Measurements from ENCODE around the gene SMARCA4.
"Not testable (repeated sequence)": the region's sequence is repeated elsewhere in the genome, so short reads cannot be mapped to it uniquely, and the experiment has no call there.

SMARCA4 gene

GRCh38 chr19:11087870-11088505, 127.2 kb downstream of the SMARCA4 start:
- no peak for TF ChIP-seq CTCF (conservative IDR thresholded peaks at IDR 0.05; ENCODE audit: low read depth, low read length)
- no peak for DNase-seq (ENCODE audit: low read depth)
- no peak overlapping the region for H3K4me3 ChIP-seq (ENCODE audit: low read length)

- no peak for TF ChIP-seq CTCF (conservative IDR thresholded peaks at IDR 0.05; ENCODE audit: low read depth, low read length)
- H3K4me3 ChIP-seq (ENCODE audit: low read length): peak overlapping the region; percentile 92
- DNase-seq (ENCODE audit: low read depth): no peak
Observed at GRCh38 chr19:11088506-11089253, 127.8 kb downstream of the SMARCA4 start.

- TF ChIP-seq CTCF (conservative IDR thresholded peaks at IDR 0.05; ENCODE audit: low read depth, low read length): no peak
- peak within 1 kb of the TSS; percentile 92 for H3K4me3 ChIP-seq (ENCODE audit: low read length)
- peak; percentile 91 for DNase-seq (ENCODE audit: low read depth)
Observed at GRCh38 chr19:11089254-11090013, 128.6 kb downstream of the SMARCA4 start, which contains the start of gene LDLR. LDLR (plus strand) TSS chr19:11089463; CDS start chr19:11089549, 86 bp downstream.

- H3K4me3 ChIP-seq (ENCODE audit: low read length): peak overlapping the region; percentile 92
- DNase-seq (ENCODE audit: low read depth): not testable (repeated sequence)
Observed at GRCh38 chr19:11090014-11090263, 129.1 kb downstream of the SMARCA4 start.

- DNase-seq (ENCODE audit: low read depth): peak; percentile 85
- TF ChIP-seq CTCF (conservative IDR thresholded peaks at IDR 0.05; ENCODE audit: low read depth, low read length): no peak
- H3K4me3 ChIP-seq (ENCODE audit: low read length): peak overlapping the region; percentile 97
Observed at GRCh38 chr19:11090264-11090996, 129.6 kb downstream of the SMARCA4 start.

GRCh38 chr19:11090997-11091702, 130.3 kb downstream of the SMARCA4 start:
- TF ChIP-seq CTCF (conservative IDR thresholded peaks at IDR 0.05; ENCODE audit: low read depth, low read length): no peak
- peak overlapping the region; percentile 97 for H3K4me3 ChIP-seq (ENCODE audit: low read length)
- DNase-seq (ENCODE audit: low read depth): no peak

Measured in retinal pigment epithelial cell (primary cell).